Esophagus muscularis mucosa (tissue), 4 donors: Measurements from ENCODE around the gene LYPD6B. TPM values are rescaled to one million over a fixed set of nuclear protein-coding genes. Genes with fewer than 3 reads are reported as not detected.

ENCODE experiments used
- DNase-seq: peaks from one replicate; pipeline ENCODE4 v3.0.0-alpha.2; 2017; ENCODE audit errors: extremely low spot score
- H3K27ac ChIP-seq, 4 donors: fragments of 200-600 bp; sonication (generic); replicated peaks in 1 of 4; 1 replicate in 3 of 4; 2 replicates in 1 of 4; pipeline ENCODE4 v1.5.1; 2016 to 2019; ENCODE audit warnings: mild to moderate bottlenecking in 1 of 4
- H3K27me3 ChIP-seq, 4 donors: fragments of 200-600 bp; sonication (generic); one replicate each; pipeline versions ENCODE4 v1.5.1 to v1.6.0; 2016 to 2019
- H3K36me3 ChIP-seq, 4 donors: fragments of 200-600 bp; sonication (generic); one replicate each; pipeline ENCODE4 v1.5.1; 2016 to 2019
- H3K4me1 ChIP-seq, 4 donors: fragments of 200-600 bp; sonication (generic); one replicate each; pipeline ENCODE4 v1.5.1; 2016 to 2019
- H3K4me3 ChIP-seq, 4 donors: fragments of 200-600 bp; sonication (generic); 1 replicate in 2 of 4; 2 replicates in 2 of 4; pipeline ENCODE4 v1.5.1; 2016 to 2019; ENCODE audit warnings: mild to moderate bottlenecking in 4 of 4, moderate library complexity in 1 of 4
- H3K9me3 ChIP-seq, 4 donors: fragments of 200-600 bp; sonication (generic); 1 replicate in 3 of 4; 2 replicates in 1 of 4; pipeline ENCODE4 v1.5.1; 2016 to 2019
- EP300 ChIP-seq: sonication (generic); formaldehyde crosslinking; IDR thresholded peaks from one replicate; pipeline ENCODE4 v1.6.1; 2017; ENCODE audit warnings: antibody characterized with exemption
- POLR2A ChIP-seq: fragments of 450-650 bp; IDR thresholded peaks from one replicate; pipeline ENCODE4 v1.6.1; 2017; ENCODE audit warnings: antibody characterized with exemption, moderate library complexity, mild to moderate bottlenecking, low read depth
- POLR2AphosphoS5 ChIP-seq, 2 donors: sonication (generic); formaldehyde crosslinking; IDR thresholded peaks; one replicate each; pipeline ENCODE4 v1.6.1; 2017; ENCODE audit warnings: antibody characterized with exemption in 2 of 2
- WGBS: methylation state at CpG from one replicate; pipeline ENCODE4 v1.1.5; 2018; 5-methylcytosine and 5-hydroxymethylcytosine counted together
- intact Hi-C: fragments of 100-400 bp; cut with DNase I; formaldehyde crosslinking; loops from one replicate; pipeline ENCODE4 v1.15.1; 2023
- total RNA-seq, 4 donors: library from RNA; depleted of rRNA; stranded (reverse); fragments of >200 nt; gene quantifications; one replicate each; pipeline versions ENCODE4 v1.1.0 to v1.2.1, GENCODE V29; 2016
- TF ChIP-seq, protein P1 (sequence below), 3 experiments: fragments of 200-600 bp in 2 of 3; fragments of 450-650 bp in 1 of 3; sonication (generic) in 2 of 3; IDR thresholded peaks; one replicate each; pipeline ENCODE4 v1.5.1; 2017 to 2019; ENCODE audit warnings: antibody characterized with exemption in 3 of 3, mild to moderate bottlenecking in 2 of 3, moderate library complexity in 1 of 3

Gene LYPD6B
- total RNA-seq, 4 donors from 2014 or later = not detected

DNA sequence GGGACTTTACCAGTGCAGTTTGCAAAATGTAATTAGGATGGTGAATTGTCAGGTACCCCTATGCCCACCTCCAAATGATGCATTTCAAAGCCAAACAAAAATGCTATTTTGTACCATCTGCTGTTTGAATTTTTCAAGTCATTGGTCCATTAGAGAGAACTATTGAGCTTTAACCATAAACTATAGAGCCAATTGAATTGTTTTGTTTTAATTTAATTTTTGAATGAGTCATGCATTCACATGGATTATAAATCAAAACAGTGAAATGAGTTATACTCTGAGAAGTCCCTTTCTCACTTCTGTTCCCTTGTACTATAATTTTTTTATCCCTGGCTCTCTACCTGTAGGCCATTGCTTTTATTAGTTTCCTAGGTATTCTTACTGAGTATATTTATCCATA, 151.3 kb downstream of the LYPD6B start:
- Histone ChIP-seq H3K4me1 (no peaks in the 10 kb centered on the region), H3K4me3 (no peak overlapping the region), H3K36me3 (no peaks in the 10 kb centered on the region), H3K27ac (no peak overlapping the region), H3K9me3 (no peaks in the 10 kb centered on the region), H3K27me3 (no peaks in the 10 kb centered on the region)
- no peak for DNase-seq
- TF ChIP-seq, protein P1, sequence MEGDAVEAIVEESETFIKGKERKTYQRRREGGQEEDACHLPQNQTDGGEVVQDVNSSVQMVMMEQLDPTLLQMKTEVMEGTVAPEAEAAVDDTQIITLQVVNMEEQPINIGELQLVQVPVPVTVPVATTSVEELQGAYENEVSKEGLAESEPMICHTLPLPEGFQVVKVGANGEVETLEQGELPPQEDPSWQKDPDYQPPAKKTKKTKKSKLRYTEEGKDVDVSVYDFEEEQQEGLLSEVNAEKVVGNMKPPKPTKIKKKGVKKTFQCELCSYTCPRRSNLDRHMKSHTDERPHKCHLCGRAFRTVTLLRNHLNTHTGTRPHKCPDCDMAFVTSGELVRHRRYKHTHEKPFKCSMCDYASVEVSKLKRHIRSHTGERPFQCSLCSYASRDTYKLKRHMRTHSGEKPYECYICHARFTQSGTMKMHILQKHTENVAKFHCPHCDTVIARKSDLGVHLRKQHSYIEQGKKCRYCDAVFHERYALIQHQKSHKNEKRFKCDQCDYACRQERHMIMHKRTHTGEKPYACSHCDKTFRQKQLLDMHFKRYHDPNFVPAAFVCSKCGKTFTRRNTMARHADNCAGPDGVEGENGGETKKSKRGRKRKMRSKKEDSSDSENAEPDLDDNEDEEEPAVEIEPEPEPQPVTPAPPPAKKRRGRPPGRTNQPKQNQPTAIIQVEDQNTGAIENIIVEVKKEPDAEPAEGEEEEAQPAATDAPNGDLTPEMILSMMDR (IDR thresholded peaks at IDR 0.05) = no peak
- no peak for TF ChIP-seq POLR2AphosphoS5 (IDR thresholded peaks at IDR 0.05)
- TF ChIP-seq POLR2A = no peak
- no peak for TF ChIP-seq EP300
- intact Hi-C loops = no loop called here

DNA sequence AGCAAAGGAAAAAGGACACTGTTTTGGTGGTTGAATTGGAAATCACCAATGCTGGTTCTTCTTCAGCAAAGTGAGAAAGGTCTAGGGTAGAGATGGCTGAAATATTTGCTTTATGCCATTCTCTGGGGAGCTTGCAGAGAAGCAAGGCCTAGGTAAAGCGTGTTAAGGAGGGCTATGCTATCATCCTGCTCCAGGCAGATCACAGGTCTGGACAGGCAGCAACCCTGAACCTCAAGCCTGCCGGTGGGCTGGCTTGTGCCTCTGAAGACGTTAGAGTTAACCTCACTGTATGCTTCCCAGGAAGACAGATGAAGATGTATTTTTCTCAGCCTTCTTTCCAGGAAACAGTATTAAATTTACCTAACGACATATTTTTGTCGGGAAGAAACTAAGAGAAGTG, 153.4 kb downstream of the LYPD6B start:
- TF ChIP-seq POLR2AphosphoS5 (IDR thresholded peaks at IDR 0.05) (no peak), POLR2A (no peak), EP300 (no peak)
- TF ChIP-seq, protein P1 (IDR thresholded peaks at IDR 0.05) = no peak
- Histone ChIP-seq H3K36me3 (no peaks in the 10 kb centered on the region), H3K9me3 (no peaks in the 10 kb centered on the region), H3K4me1 (no peaks in the 10 kb centered on the region), H3K27ac (no peak overlapping the region), H3K4me3 (no peak overlapping the region), H3K27me3 (no peaks in the 10 kb centered on the region)
- intact Hi-C loops = no loop called here
- WGBS = 92% methylated on average over 5 of the region's 5 CpGs
- no peak for DNase-seq

DNA sequence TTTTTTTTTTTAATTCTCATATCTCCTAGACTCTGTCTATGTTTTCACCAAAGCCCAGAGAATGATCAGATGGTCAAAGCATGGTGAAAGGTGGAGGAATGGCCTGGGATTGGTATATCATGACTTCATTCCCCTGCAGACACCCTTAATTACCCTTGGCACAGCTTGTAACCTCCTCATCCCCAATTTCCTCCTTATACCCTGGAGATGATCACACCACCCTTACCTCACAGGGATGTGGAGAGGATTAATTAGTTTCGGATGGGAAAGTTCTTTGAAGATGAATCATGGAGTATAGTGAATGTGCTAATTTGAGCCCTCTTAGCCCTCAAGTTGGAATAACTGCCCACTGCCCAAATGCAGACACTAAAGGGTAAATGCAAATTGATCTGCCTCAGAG, 153.9 kb downstream of the LYPD6B start:
- 80% methylated on average over 1 of the region's 1 CpG for WGBS
- Histone ChIP-seq H3K4me1 (no peaks in the 10 kb centered on the region), H3K4me3 (no peak overlapping the region), H3K27me3 (no peaks in the 10 kb centered on the region), H3K36me3 (no peaks in the 10 kb centered on the region), H3K9me3 (no peaks in the 10 kb centered on the region), H3K27ac (no peak overlapping the region)
- DNase-seq = no peak
- TF ChIP-seq POLR2AphosphoS5 (IDR thresholded peaks at IDR 0.05) (no peak), POLR2A (no peak), EP300 (no peak)
- TF ChIP-seq, protein P1 (IDR thresholded peaks at IDR 0.05) = no peak
- intact Hi-C loops = no loop called here

DNA sequence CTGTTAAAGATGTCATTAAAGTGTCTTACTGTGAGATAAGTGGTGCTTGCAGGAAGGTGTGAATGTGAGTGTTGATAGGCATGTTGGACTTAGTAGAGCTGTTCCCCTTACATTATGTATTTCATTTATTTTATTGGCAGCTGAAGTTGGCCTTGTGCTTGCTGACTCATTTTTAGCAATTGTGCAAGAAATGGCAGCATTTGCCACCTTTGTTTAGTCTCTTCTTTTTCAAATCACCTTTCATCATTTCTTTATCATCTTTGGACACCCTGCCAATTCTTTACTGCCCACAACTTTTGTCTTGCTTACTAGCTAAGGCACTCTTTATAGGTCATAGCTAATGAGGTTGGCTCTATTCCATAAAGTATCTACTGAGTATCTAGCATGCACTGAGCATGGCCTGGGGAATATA, 161.6 kb downstream of the LYPD6B start:
- no peak overlapping the region for H3K4me3 ChIP-seq
- H3K27me3 ChIP-seq = no peaks in the 10 kb centered on the region
- intact Hi-C loops = no loop called here
- H3K27ac ChIP-seq = no peak overlapping the region
- no peak for DNase-seq
- no peaks in the 10 kb centered on the region for H3K9me3 ChIP-seq
- no peaks in the 10 kb centered on the region for H3K4me1 ChIP-seq
- no peaks in the 10 kb centered on the region for H3K36me3 ChIP-seq
- TF ChIP-seq POLR2AphosphoS5 (IDR thresholded peaks at IDR 0.05) = no peak
- no peak for TF ChIP-seq POLR2A
- no peak for TF ChIP-seq EP300
- TF ChIP-seq, protein P1 (IDR thresholded peaks at IDR 0.05) = no peak

DNA sequence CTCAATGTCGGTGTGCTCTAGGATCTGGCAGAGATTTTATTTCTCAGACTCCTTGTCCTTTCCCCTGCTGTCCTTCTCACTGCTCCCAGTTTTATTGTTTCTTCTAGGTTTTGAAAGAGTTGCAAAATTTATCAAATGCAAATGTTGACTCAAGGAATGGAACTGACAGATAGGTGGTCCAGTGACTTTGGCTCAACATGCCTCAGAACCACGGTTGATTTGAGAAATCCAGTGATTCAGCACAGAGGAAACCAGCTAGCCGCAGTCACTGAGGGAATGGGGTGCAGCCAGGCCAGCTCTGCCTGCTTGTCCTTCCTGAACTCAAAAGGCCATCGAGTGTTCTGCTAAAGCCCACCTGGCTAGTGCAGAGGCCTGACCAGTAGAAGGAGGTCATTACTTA, 166.2 kb downstream of the LYPD6B start:
- no peaks in the 10 kb centered on the region for H3K4me1 ChIP-seq
- TF ChIP-seq POLR2A = no peak
- TF ChIP-seq, protein P1 (IDR thresholded peaks at IDR 0.05) = no peak
- no peak for TF ChIP-seq EP300
- no peak for TF ChIP-seq POLR2AphosphoS5 (IDR thresholded peaks at IDR 0.05)
- no peak for DNase-seq
- no peaks in the 10 kb centered on the region for H3K36me3 ChIP-seq
- no peak overlapping the region for H3K27ac ChIP-seq
- intact Hi-C loops = no loop called here
- H3K27me3 ChIP-seq = no peaks in the 10 kb centered on the region
- WGBS = 86% methylated on average over 4 of the region's 4 CpGs
- H3K9me3 ChIP-seq = no peaks in the 10 kb centered on the region
- H3K4me3 ChIP-seq = no peak overlapping the region
